GM23248 (cell line): ENCODE measurements around the gene JMJD1C.

ENCODE experiments used
- EZH2 ChIP-seq: fragments of 200-600 bp; sonication (generic); IDR thresholded peaks from 2 replicates; pipeline ENCODE4 v1.6.1; 2018; ENCODE audit warnings: antibody characterized with exemption, mild to moderate bottlenecking; ENCODE audit not compliant: insufficient read depth, poor library complexity, severe bottlenecking
- EZH2phosphoT487 ChIP-seq: fragments of 200-600 bp; sonication (generic); IDR thresholded peaks from 2 replicates; pipeline ENCODE4 v1.6.1; 2018; ENCODE audit warnings: antibody characterized with exemption, moderate library complexity, mild to moderate bottlenecking, low read depth; ENCODE audit not compliant: insufficient read depth

- TF ChIP-seq EZH2 (no peak), EZH2phosphoT487 (no peak)
Observed at GRCh38 chr10:63410633-63411032, 55.1 kb downstream of the JMJD1C start.
